Cardiac fibroblast (primary cell): ENCODE data around the gene PTPRD.
"Not testable (repeated sequence)": the region's sequence is repeated elsewhere in the genome, so short reads cannot be mapped to it uniquely, and the experiment has no call there.

Experiments used
- DNase-seq, 2 donors: peaks; one replicate each; pipeline versions ENCODE4 v3.0.0 to v3.0.0-alpha.2; 2010; ENCODE audit warnings: low read depth in 2 of 2
- H3K4me3 ChIP-seq, 2 donors: replicated peaks in 1 of 2; 1 replicate in 1 of 2; 2 replicates in 1 of 2; pipeline ENCODE4 v1.5.1; 2011; ENCODE audit warnings: low read depth in 2 of 2, low read length in 2 of 2, mild to moderate bottlenecking in 2 of 2, moderate library complexity in 1 of 2
- CTCF ChIP-seq: IDR thresholded peaks from one replicate; pipeline ENCODE4 v1.5.1; 2011; ENCODE audit warnings: low read depth, mild to moderate bottlenecking, low read length, inconsistent platforms

The PTPRD gene

DNA sequence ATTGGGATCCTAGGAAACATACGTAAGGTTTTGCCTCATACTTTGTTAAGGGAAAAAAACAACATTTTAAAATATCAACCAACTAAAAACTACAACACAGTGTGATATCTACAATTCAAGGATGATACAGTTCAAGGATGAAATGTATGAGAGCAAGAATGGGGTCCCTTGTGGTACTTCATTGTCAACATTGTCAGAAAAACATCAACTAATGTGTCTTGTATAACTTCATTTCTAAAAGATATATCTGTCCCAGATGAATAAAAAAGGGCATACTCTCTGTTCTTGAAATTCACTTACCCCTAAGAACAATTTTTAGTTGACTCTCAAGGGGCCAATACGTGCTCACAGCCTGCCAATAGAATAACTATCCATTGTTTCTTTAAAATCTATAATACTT is 1250.5 kb downstream of the PTPRD start:
- no peak for DNase-seq
- TF ChIP-seq CTCF: no peak
- H3K4me3 ChIP-seq: no peak overlapping the region

GRCh38 chr9:9352877-9353481 is 1259.8 kb downstream of the PTPRD start:
- TF ChIP-seq CTCF: peak; percentile 51
- DNase-seq: peak; percentile 1 to 14
- no peak overlapping the region for H3K4me3 ChIP-seq

GRCh38 chr9:9341203-9341602 is 1271.6 kb downstream of the PTPRD start:
- H3K4me3 ChIP-seq: no peak overlapping the region
- TF ChIP-seq CTCF: no peak
- DNase-seq: no peak

DNA sequence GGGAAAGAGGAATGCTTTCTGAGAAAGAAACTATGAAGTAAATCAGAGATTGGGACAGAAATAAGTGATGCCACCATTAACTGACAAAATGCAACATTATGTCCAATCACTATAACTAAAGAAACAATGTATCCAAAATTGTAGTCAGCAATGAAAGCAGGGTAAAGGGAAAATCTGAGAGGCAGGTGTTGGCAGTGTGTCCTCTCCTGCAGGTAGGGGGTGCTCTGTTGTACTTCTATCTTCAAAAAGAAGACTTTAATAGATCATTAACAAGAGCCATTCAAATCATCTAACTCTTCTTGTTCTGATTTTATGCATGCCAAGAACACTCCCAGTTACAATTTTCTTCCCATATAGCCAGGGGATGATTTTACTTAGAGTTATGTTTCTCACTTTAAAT is 1275.7 kb downstream of the PTPRD start:
- no peak for DNase-seq
- H3K4me3 ChIP-seq: no peak overlapping the region
- no peak for TF ChIP-seq CTCF

GRCh38 chr9:9326749-9327148 is 1286.1 kb downstream of the PTPRD start:
- H3K4me3 ChIP-seq: no peak overlapping the region
- no peak for TF ChIP-seq CTCF
- DNase-seq: no peak

DNA sequence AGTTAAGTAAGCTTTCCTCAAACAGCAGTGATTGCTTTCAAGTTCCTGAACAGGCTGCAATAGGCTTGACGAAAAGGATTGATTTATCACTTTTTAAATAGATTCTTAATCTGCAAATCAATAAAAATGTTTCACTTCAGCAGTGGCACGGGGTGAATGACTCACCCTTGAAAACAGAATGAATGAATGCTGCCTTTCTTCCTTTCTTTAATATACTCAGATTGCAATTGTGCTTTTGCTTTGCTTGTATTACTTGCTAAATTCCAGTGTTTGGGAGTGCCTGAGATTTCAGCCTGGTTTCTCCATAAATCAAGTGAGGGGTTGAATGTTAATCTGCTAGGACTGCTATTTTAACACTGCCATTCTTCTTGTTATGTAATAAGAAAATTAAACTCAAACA is 1293.8 kb downstream of the PTPRD start:
- H3K4me3 ChIP-seq: no peak overlapping the region
- TF ChIP-seq CTCF: no peak

DNA sequence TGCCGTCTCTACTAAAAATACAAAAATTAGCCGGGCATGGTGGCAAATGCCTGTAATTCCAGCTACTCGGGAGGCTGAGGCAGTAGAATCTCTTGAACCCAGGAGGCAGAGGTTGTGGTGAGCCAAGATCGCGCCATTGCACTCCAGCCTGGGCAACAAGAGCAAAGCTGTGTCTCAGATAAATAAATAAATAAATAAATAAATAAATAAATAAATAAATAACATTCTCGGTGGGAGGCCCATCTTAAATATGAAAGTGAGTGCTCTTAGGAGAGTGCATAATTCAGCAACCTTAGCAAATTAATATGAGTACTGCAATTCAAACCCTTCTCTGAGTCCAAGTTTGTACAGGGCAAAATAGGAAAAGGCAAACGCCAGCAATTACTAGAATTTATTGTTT is 1302.1 kb downstream of the PTPRD start:
- DNase-seq: not testable (repeated sequence)

More for the DNA sequence above, 1293.8 kb downstream of the PTPRD start:
- no peak for DNase-seq

More for the DNA sequence above, 1302.1 kb downstream of the PTPRD start:
- H3K4me3 ChIP-seq: not testable (repeated sequence)
